ENCODE results near the gene PLEKHF1.

PLEKHF1 gene

DNA sequence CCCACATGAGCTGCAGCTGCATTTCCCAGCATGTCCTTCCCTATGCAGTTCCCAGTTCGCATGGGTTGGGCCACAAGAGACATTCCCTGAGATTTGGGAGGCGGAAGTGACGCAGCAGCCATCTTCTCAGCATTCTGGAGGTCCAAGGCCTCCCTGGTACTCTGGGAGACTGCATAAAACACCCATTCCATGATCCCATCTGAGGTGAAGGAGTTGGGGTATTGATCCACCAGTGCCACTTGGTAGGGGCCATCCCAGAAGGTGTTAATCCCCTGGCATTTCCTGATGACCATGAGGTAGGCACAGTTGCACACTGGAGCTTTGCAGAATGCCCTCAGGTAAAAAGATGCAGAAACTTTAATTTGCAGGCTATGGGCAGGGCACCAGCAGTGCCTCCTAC, 33.8 kb upstream of the PLEKHF1 start:
- POLR2A ChIA-PET: no interaction called here
- CTCF ChIA-PET: interaction anchor here (1.4 to 16.2 kb wide), 2 partner anchors 22 to 63 kb away, joined by 3 to 151 read pairs; partner anchors contain the start of gene POP4
- no peak for DNase-seq (ENCODE audit: low read depth, low spot score)
- no peak overlapping the region for H3K4me3 ChIP-seq (ENCODE audit: low read depth, low read length)
- TF ChIP-seq, protein P1, sequence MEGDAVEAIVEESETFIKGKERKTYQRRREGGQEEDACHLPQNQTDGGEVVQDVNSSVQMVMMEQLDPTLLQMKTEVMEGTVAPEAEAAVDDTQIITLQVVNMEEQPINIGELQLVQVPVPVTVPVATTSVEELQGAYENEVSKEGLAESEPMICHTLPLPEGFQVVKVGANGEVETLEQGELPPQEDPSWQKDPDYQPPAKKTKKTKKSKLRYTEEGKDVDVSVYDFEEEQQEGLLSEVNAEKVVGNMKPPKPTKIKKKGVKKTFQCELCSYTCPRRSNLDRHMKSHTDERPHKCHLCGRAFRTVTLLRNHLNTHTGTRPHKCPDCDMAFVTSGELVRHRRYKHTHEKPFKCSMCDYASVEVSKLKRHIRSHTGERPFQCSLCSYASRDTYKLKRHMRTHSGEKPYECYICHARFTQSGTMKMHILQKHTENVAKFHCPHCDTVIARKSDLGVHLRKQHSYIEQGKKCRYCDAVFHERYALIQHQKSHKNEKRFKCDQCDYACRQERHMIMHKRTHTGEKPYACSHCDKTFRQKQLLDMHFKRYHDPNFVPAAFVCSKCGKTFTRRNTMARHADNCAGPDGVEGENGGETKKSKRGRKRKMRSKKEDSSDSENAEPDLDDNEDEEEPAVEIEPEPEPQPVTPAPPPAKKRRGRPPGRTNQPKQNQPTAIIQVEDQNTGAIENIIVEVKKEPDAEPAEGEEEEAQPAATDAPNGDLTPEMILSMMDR (IDR thresholded peaks at IDR 0.05; ENCODE audit: insufficient read depth, low read length, missing control alignments): no peak

DNA sequence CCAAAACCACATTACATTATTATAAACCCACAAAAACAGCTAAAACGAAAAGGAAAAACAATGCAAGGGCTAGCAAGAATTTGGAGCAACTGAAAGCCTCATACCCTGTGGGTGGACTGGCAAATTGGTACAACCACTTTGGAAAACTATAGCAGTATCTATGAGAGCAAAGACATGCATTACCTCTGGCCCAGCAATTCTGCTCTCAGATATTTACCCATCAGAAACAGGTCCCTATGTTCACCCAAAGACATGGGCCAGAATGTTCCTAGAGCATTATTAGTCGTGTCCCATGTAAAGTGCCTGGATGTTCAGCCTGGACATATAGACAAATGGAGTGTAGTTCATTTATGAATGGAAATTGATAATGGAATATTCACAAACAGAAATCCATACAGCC, 31.3 kb upstream of the PLEKHF1 start:
- H3K4me3 ChIP-seq (ENCODE audit: low read depth, low read length): no peak overlapping the region
- POLR2A ChIA-PET: no interaction called here
- TF ChIP-seq, protein P1 (IDR thresholded peaks at IDR 0.05; ENCODE audit: insufficient read depth, low read length, missing control alignments): no peak
- CTCF ChIA-PET: interaction anchor here (0.7 to 3.4 kb wide), 4 partner anchors 22 to 82 kb away, joined by 3 to 24 read pairs (median 6); partner anchors contain the start of gene C19orf12
- DNase-seq (ENCODE audit: low read depth, low spot score): no peak

DNA sequence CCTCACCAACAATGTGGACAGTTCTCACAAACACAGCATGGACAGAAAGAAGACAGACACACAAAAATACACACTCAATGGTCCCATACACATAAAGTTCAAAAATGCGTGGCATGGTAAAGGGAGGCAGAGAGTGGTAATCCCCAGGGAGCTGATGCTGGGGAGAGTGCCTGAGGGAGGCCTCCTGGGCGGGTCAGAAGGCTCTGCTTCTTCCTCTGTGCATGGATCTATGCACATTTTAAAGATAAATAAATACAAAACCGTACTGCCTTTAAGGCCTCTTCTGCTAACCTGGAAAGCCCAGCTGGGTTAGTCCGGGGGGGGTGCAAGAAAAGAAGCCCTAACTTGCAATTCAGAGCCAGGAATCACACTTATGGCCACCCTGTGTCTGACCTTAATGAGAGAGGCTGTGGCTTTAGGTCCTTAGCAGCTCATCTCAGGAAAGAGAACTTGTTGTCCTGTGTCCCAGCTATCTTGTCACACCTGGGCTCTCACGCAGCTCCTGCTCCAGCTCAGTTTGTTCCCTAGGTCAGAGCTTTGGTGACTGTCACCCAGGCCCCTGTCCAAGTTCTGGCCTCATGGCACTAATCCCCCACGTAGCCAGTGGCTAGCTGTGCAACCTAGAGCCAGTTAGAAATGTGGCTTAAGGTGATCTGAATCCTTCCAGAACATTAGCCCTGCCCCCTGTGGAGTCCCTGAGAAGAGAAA, 30.7 kb upstream of the PLEKHF1 start:
- no peak overlapping the region for H3K4me3 ChIP-seq (ENCODE audit: low read depth, low read length)
- POLR2A ChIA-PET: no interaction called here
- TF ChIP-seq, protein P1 (IDR thresholded peaks at IDR 0.05; ENCODE audit: insufficient read depth, low read length, missing control alignments): no peak
- CTCF ChIA-PET: interaction anchor here (1.4 to 3.4 kb wide), 3 partner anchors 23 to 82 kb away, joined by 4 to 24 read pairs (median 8); partner anchors contain the start of gene C19orf12
- DNase-seq (ENCODE audit: low read depth, low spot score): no peak

DNA sequence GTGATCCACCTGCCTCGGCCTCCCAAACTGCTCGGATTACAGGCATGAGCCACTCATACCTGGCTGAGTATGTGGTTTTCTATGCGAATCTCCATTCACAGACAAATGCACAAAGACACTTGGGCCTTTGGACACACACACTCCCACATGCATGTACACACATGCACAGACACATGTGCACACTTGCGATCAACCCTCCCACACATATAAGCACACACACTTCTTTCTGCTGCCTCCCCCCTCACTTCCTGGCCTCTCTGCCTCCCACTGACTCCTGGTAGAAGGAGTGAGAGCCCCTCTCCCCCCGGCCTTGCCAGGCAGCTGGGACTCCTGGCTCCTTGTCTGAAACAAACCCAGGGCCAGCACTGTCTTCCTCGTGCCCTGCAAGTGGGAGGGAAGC, 29.3 kb upstream of the PLEKHF1 start:
- CTCF ChIA-PET: interaction anchor here (1.1 to 3.4 kb wide), 2 partner anchors 10 to 24 kb away, joined by 3 to 24 read pairs; no protein-coding TSS in a partner anchor

DNA sequence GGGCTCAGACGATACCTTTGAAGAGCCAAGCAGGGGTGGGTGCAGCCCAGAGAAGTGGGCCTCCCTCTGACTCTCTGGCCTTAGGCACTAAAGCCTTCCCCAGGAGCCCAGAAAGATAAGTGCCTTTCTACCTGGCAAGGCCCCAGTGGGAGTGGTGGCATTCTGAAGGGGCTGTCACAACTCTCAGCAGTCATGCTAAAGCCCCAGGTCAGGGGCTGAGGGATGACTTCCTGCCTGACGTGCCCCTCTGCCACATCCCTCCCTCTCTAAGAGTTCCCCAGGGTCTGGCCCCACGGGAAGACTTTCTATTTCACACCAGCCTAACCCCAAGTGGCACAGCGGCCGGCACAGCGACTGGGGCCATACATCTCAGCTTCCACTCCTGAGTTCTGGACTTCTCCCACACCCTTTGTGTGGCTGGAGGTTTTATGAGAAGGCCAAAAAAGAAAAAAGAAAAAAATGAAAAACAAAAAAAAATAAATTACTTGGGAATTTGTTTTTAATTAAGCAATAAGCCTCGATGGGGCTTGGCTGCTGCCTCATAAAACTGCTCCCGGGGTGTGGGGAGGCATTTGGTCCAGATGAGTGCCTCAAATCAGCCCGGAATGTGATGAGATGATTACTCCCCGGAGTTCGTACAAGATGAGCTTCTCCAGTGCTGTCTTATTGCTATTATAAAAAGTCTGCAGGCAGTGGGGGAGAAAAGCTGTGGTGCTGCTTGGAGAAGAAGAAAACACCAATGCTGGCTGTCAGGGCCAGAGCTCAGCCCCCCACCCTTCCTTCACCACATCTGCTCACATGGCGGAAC, 28.5 kb upstream of the PLEKHF1 start:
- TF ChIP-seq, protein P1 (IDR thresholded peaks at IDR 0.05; ENCODE audit: insufficient read depth, low read length, missing control alignments): no peak
- ChIA-PET CTCF (interaction anchor here (1.1 to 3.4 kb wide), 3 partner anchors 25 to 58 kb away, joined by 3 to 24 read pairs (median 4); partner anchors contain the start of gene POP4), POLR2A (no interaction called here)
- H3K4me3 ChIP-seq (ENCODE audit: low read depth, low read length): no peak overlapping the region
- no peak for DNase-seq (ENCODE audit: low read depth, low spot score)

More for the DNA sequence above, 29.3 kb upstream of the PLEKHF1 start:
- H3K4me3 ChIP-seq (ENCODE audit: low read depth, low read length): no peak overlapping the region
- DNase-seq (ENCODE audit: low read depth, low spot score): no peak
- POLR2A ChIA-PET: no interaction called here
- TF ChIP-seq, protein P1 (IDR thresholded peaks at IDR 0.05; ENCODE audit: insufficient read depth, low read length, missing control alignments): no peak

DNA sequence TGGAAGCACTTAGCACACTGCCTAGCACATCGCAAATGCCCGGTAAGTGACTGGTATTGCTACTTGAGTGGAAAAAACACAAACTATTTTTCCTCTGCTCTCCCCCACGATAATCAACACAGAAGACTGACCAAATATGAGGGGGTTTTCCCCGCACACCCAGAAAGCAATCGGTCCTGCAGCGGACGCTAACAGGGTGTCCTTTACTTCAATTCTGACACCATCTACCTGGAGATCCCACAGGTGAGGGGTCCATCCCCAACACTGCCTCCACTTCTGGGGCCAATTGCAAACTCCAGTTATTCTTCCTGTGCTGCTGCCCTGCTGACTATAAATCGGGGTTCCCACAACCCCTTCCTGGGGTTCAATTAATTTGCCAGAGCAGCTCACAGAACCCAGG, 26.2 kb upstream of the PLEKHF1 start:
- ChIA-PET CTCF (interaction anchor here (1.5 kb wide), 1 partner anchor 28 kb away, joined by 4 read pairs; no protein-coding TSS in a partner anchor), POLR2A (no interaction called here)
- DNase-seq (ENCODE audit: low read depth, low spot score): no peak
- no peak overlapping the region for H3K4me3 ChIP-seq (ENCODE audit: low read depth, low read length)
- TF ChIP-seq, protein P1 (IDR thresholded peaks at IDR 0.05; ENCODE audit: insufficient read depth, low read length, missing control alignments): no peak
